Epidermal melanocyte (primary cell): Measurements from ENCODE around the gene PARL.
"Not testable (repeated sequence)": the region's sequence is repeated elsewhere in the genome, so short reads cannot be mapped to it uniquely, and the experiment has no call there.

Experiments used
- DNase-seq: peaks from one replicate; pipeline ENCODE4 v3.0.0; 2011; ENCODE audit warnings: low spot score; ENCODE audit not compliant: insufficient read length

Gene PARL

DNA sequence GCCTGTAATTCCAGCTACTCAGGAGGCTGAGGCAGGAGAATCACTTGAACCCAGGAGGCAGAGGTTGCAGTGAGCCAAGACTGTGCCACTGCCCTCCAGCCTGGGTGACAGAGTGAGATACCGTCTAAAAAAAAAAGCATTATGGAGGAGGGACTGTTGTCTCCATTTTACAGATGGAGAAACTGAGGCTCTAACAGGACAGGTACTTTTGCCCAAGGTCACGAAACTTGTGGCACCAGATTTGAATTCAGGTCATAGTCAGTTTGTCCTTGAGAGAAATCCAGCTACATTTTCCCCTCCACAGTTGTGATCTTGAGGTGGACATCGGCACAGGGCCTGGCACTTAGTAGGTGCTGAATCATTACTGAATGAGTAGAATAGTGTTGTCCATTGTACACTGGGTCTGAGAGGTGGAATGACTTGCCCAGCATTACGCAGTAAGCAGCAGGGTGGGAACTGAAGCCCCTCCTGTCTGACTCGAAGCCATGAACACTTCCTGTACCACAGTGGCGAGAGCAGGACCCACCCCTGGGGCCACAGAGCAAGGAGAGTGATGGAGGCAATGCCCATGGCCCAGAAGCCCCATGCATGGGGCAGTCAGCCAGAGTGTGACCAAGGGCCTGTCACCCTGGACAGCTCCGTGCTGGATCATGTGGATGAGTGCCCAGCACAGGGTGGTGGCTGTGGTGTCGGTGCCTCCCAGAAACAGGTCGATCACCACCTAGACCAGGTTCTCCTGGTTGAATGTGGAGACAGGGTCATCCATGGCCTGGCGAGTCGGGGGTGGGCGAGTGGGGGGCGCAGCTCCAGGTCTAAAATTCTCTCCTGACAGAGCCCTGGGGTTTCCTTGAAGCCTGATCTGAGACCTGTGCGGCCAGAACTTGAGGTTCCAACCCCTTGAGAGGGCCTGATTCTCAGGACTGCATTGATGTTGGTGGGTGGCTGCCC is 20.4 kb upstream of the PARL start:
- DNase-seq: no peak

DNA sequence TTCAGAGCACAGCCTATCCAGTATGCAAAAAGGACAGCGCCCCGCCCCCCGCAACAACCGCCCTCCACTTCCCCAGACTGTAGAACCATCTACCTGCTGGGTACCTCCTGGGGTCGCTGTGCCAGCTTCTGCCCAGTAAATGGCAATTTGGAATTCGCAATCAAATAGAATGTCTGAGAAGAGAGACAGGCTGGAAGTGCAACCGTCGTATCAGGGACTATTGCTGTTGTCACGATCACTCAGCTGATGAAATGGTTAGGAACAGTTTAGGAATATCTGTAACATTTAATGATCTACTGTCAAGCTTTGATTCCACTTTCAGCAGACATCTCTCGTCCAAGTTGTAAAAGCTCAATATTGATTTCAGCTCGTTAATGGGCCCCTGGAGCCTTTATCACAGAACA is 13.3 kb upstream of the PARL start:
- no peak for DNase-seq

DNA sequence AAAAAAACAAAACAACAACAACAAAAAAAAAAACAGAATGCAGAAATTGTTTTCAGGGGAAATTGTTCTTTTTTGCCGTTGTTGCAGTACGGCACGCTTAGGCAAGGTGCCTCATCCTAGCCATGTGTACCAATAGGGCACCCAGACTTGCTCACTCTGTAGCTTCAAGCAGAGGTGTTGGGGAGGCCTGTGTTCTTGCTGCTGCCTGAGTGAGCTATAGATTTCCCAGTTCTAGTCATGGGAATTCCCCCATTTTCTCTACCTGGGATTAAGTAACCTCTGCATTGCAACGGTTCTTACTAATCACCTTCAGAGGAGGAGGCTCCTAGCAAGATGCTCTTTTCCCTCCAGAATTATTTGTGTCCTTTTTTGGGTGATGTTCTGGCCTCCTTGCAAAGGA is 12.9 kb upstream of the PARL start:
- DNase-seq: no peak

DNA sequence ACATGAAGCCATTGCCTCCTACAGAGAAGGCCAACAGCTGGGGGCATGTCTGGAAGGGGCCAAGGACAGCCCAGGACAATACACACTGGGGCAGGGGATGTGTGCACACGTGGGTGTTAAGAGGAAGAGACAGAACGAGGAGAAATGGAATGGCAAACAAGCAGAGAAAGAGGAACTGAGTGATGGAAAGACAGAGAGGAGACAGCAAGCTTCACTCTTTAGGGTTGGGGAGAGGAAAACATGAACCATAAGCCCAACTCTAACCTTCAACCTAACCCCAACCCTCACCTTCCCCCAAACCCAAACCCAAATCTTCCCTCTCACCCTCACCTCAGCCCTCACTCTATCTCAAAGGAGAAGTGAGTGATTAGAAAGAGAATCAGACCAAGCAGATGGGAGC is 11.9 kb upstream of the PARL start:
- DNase-seq: no peak

DNA sequence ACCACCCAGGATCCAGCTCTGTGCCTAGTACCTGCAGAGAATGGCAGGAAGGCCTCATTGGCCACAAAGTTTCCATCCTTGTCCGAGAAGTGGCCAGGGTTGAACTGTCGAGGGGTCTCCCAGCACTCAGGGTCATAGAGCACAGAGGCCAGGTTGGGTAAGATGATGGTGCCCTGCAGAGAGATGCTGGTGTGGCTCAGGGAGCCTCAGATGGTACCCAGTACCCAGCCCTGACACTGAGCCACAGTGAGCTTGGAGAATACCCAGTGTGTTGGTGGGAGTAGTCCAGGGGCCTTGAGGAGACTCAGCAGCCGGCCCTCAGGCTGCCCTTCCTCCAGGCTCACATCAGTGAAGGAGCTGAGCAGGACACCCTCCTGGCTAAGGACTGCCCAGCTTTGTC is 11.5 kb upstream of the PARL start:
- DNase-seq: no peak

DNA sequence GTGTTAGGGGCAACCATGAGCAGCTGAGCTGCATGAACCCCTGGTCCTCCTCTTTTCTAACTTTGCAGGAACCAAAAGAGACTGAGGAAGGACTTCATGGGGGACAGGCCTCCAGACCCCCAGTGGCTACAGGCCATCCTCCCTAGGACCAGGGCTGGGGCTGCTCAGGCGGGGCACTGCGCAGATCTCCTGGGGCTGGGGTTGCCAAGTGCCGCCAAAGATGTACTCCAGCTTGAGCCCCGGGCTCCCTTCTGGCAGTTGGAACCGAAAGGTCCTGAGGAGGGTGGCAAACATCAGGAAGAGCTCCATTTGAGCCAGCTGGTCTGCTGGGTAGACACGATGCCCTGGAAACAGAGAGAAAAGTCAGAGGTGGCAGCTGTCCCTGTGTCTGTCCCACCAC is 11.1 kb upstream of the PARL start:
- DNase-seq: no peak

DNA sequence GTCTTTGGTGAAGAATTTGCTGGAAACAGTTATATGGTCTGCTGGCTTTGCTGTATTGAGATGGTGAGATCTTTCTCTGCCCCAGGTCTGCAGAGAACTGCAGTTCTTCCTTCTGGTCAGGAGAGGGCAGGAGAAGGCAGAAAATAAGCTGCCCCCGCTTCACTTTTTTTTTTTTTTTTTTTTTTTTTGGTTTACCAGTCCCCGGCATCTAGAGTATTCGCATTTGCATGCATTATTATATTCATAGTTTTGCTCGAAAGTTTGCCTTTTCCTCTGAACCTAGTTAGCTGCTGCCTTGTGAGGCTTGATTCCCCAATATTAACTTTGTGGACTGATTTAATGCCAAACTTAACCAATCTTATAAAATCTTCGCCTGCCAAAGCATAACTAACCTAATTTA is 10.6 kb upstream of the PARL start:
- DNase-seq: peak; percentile 83

DNA sequence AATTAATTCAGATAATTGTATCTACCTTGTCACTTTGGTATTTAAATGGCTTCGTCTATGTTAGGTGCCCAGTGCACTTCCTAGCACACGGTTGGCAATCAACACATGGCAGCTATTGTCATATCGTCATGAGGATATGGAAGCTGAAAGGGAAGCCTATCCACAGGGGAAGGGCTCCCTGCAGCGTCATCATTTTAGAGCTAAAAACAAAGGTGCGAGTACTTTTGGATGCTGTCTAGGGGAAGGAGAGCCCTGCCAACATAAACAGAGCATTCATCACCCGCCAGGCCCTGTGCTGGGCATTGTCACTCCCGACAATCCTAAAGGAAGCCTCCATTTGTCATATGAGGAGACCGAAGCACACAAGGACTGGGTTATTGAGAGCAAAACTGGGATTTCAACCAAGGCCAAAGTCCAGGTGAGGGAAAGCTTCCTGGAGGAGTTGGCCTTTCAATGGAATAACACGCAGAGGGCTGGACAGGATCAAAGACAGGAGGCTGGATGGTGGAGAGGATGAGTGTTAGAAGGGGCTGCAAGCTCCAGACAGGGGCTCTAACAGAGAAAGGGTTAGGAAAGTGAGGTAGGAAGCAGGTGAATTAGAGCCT is 8.0 kb upstream of the PARL start:
- no peak for DNase-seq

DNA sequence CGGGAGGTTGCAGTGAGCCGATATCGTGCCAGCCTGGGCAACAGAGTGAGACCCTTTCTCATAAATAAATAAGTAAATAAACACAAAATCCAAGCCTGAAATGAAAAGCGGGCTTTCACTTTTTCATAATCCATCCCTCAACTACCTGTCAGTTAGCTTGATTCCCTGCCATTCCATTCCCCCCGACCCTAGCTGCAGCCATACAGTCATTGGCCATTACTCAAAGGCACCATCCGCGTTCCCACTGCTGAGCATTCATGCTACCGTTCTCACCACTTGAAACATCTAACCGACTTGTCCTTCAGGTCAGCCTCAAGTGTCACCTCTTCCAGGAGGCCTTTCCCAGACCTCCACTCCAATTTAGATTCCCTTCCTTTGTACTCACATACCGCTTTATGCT is 1.1 kb upstream of the PARL start:
- DNase-seq: no peak

DNA sequence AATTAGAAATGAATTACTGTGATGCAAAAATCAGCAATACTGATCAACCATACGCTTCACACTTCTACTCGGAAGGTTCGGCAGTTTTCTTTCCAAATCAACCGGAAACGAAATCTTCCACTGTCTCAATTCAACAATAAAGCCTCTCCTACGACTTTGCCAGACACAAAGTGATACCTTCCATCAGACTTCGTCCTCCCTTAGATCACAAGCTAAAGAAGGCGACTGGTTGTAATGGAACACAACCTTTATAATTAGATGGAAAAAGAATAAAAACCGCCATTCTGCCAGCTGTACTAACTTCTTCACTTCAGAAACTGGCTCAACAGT is 618 bp downstream of the PARL start:
- no peak for DNase-seq

DNA sequence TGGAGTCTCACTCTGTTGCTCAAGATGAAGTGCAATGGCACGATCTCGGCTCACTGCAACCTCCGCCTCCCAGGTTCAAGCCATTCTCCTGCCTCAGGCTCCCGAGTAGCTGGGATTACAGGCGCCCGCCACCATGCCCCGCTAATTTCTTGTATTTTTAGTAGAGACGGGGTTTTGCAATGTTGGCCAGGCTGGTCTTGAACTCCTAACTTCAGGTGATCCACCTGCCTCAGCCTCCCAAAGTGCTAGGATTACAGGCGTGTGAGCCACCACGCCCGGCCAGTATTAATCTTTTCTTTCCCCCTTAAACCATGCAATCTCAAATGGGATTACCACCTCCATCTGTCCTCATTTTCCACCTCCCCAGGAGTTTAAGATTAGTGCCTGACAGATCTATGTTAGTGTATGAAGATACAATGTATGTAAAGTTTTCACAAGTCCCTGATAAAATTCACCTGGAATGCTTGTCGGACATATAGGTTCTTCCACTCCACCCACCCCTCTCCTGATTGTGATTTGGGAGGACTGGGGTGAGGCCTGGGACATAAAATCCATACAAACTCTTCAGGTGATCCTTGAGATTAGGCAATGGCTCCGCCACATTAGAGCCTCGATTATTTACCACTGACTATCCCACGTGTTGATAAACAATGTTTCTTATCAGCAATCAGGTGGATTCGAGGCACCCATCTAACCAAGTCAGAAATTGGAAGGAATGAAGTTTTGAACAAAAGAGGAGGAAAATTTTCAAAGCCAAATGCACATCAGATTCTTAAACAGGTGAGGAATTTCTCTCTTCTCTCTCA is 1.2 kb downstream of the PARL start:
- no peak for DNase-seq

DNA sequence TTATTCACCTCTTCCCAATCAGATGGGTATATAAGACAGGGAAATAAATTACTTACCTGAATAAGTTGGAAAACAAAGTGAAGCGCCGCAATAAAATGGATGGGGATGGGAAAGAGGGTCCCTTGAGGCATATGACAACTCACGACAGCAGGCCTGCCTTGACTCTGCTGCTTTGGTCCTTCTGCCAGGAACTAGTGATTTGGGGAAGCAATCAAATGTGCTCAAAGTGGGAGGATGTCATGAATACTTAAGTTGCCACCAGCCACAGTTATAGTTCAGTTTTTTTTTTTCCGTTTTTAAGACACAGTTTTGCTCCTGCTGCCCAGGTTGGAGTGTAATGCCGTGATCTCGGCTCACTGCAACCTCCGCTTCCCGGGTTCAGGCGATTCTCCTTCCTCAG is 4.6 kb downstream of the PARL start:
- DNase-seq: no peak

DNA sequence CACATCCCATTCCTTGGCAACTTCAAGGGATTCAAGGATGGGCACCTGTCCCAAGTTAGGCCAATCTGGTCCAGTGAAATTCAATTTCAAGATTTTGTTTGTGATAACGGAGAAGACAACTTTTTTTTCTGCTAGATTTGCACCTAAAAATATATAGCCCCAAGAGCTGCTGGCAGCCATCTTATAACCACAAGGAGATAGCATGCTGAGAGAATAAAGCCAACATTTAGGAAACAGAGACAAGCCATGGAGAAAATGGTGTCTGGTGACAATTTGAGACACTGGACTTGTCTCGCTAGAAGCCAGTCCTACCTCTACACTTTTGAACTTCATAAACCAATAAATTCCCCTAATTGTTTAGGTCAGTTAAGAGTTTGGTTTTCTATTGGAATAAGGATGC is 5.4 kb downstream of the PARL start:
- DNase-seq: no peak

DNA sequence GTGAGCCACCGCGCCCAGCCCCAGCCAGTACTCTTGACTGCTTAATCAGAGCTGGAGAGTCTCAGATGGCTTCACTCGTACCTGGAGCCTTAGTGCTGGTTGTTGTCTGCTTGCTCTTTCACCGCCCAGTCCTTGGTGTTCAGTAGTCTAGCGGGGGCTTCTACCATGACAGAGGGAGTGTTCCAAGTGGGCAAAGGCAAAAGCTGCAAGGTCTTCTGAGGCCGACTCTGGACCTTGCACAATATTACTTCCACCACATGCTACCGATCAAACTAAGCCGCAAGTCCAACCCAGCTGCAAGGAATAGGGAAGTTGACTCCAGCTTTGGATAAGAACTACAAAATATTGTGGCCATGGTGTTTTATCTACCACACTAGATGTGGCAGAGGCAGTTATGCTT is 6.6 kb downstream of the PARL start:
- DNase-seq: no peak

DNA sequence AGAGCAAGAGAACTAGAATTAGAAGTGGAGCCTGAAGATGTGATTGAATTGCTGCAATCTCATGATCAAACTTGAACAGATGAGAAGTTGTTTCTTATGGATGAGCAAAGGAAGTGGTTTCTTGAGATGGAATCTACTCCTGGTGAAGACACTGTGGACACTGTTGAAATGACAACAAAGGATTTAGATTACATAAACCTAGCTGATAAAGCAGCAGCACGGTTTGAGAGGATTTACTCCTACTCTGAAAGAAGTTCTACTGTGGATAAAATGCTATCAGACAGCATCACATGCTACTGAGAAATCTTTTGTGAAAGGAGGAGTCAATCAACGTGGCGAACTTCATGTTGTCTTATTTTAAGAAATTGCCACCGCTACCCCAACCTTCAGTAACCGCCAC is 7.5 kb downstream of the PARL start:
- DNase-seq: not testable (repeated sequence)

DNA sequence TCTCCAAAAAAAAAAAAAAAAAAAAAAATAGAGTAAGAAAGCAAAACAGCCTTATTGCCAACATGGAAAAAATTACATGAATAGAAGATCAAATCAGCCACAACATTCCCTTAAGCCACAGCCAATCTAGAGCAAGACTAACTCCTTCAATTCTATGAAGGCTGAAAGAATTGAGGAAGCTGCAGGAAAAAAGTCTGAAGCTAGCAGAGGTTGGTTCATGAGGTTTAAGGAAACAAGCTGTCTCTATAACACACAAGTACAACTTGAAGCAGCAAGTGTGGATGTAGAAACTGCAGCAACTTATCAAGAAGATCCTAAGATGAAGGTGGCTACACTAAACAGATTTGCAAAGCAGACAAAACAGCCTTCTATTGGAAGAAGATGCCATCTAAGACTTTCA is 9.3 kb downstream of the PARL start:
- no peak for DNase-seq

DNA sequence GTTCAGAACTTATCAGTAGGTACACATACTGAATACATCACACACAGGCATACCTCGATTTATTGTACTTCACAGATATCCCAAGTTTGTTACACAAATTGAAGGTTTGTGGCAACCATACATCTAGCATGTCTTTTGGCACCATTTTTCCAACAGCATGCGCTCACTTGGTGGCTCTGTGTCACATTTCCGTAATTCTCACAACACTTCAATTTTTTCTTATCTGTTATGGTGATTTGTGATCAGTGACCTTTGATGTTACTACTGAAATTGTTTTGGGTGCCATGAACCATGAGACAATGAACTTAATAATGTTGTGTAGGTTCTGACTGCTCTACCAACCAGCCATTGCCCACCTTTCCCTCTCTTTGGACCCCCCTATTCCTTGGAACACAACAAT is 10.8 kb downstream of the PARL start:
- DNase-seq: no peak

DNA sequence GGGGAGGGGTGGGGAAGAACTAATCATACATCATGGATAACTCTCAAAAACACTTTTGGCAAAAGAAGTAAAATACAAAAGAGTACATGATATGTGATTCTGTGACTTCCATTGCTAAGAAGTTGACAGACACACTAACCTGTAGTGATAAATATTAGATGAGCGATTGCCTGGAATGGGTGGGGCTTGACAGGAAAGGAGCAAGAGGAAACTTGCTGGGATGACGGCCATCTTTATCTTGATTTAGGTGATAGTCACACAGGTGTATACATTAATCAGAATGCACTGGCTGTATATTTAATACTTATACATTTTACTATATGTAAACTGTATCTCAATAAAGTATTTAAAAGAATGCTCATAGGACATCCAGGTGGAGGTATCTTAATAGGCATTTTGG is 13.1 kb downstream of the PARL start:
- no peak for DNase-seq

DNA sequence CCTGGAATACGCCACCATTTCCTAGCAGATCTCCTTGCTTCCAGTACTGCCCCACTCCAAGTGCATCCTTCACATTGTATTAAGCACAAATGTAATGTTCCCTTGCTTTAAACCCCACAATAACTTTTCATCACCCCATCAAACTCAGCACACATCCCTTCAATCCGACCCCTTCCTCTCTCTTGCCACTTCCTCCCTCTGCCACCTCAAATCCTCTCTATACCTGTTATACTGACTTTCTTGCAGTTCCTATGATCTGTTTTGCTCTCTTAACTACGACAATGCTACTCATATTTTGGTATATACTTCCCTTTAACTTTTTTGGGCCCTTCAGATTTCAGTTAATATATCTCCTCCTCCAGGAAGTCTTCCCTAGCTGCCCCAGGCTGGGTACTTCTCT is 14.1 kb downstream of the PARL start:
- DNase-seq: no peak

DNA sequence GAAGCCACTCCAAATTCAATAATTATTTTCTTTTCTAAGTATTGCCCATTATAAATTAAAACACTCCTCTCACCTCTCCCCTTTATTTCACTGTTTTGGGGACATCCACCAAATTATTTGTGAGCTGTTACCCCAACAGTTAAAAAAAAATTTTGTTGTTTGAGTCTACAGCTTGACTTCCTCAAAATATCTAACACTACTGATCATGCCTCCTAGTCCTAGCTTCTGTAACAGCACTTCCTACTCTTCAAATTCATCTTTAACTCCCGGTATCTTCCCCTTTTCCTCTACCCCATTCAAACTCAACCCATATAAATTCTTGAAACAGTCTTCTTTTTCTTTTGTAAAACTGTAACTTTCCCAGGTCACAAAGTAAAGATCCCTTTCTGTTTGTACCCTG is 15.9 kb downstream of the PARL start:
- DNase-seq: no peak

DNA sequence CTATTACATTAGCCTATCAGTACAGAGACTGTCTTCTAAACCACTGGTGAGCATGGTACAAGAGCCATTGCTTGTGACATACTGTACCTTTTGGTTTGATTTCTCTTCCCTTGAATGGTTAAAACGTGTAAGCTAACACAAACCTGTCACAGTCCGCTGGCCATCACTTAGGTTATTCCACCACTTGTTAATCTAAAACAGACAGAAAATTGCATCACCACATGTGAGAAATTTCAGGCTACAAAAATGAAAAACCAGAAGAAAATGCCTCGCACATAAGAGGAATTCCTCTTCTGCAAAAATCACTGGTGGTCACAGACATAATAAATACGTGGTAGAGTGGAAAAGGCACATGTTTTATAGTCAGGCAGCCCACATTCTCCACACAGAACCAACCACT is 22.1 kb downstream of the PARL start:
- DNase-seq: no peak

DNA sequence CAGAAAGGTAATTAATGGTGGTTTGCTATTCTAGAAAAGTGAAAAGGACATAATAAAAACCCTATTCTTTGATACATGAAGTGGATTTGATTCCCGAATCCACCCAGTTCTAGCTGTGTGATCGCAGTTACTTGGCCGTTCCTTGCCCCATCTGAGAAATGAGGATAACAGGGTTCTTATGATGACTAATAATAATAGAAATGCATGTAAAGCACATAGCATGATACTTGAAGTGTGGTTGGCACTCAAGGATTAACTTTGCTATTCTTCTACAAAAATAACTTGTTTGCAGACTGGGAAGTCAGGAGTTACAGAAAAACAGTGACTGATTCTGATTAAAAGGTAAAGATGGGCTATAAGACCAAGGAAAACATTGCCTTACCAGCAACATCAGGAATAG is 26.8 kb downstream of the PARL start:
- DNase-seq: no peak
